ENCODE measurements around the gene CACNB4.
"Not testable (repeated sequence)": the region's sequence is repeated elsewhere in the genome, so short reads cannot be mapped to it uniquely, and the experiment has no call there.

The CACNB4 gene

GRCh38 chr2:151891566-151892194, 207.2 kb downstream of the CACNB4 start:
- DNase-seq, result no peak

- no peak for DNase-seq
Observed at GRCh38 chr2:151887164-151887563, 211.7 kb downstream of the CACNB4 start.

GRCh38 chr2:151886241-151886640, 212.6 kb downstream of the CACNB4 start:
- no peak for DNase-seq

- no peak for DNase-seq
Observed at GRCh38 chr2:151882786-151883445, 215.9 kb downstream of the CACNB4 start.

- DNase-seq, result no peak
Observed at GRCh38 chr2:151881342-151881741, 217.5 kb downstream of the CACNB4 start.

- no peak for DNase-seq
Observed at GRCh38 chr2:151880586-151880985, 218.3 kb downstream of the CACNB4 start.

GRCh38 chr2:151878655-151879563, 219.9 kb downstream of the CACNB4 start:
- no peak for DNase-seq

GRCh38 chr2:151878204-151878603, 220.6 kb downstream of the CACNB4 start:
- no peak for DNase-seq

GRCh38 chr2:151875631-151876030, 223.2 kb downstream of the CACNB4 start:
- DNase-seq, result not testable (repeated sequence)

GRCh38 chr2:151872463-151872862, 226.4 kb downstream of the CACNB4 start:
- DNase-seq, result no peak

GRCh38 chr2:151869291-151869690, 229.6 kb downstream of the CACNB4 start:
- DNase-seq, result no peak

- DNase-seq, result peak; percentile 74
Observed at GRCh38 chr2:151862700-151863099, 236.1 kb downstream of the CACNB4 start.

- no peak for DNase-seq
Observed at GRCh38 chr2:151861174-151861573, 237.7 kb downstream of the CACNB4 start.

- no peak for DNase-seq
Observed at GRCh38 chr2:151860613-151861146, 238.2 kb downstream of the CACNB4 start.

- no peak for DNase-seq
Observed at GRCh38 chr2:151860210-151860609, 238.6 kb downstream of the CACNB4 start.

- DNase-seq, result no peak
Observed at GRCh38 chr2:151857650-151858049, 241.2 kb downstream of the CACNB4 start.

GRCh38 chr2:151855111-151855510, 243.7 kb downstream of the CACNB4 start:
- no peak for DNase-seq

GRCh38 chr2:151853070-151853758, 245.6 kb downstream of the CACNB4 start:
- no peak for DNase-seq

- no peak for DNase-seq
Observed at GRCh38 chr2:151852260-151853069, 246.4 kb downstream of the CACNB4 start.

- DNase-seq, result no peak
Observed at GRCh38 chr2:151851761-151852160, 247.1 kb downstream of the CACNB4 start.

- DNase-seq, result no peak
Observed at GRCh38 chr2:151849413-151850010, 249.3 kb downstream of the CACNB4 start.
